ENCODE results near the gene IL1RL2. TPM values are rescaled to one million over a fixed set of nuclear protein-coding genes. Genes with fewer than 3 reads are reported as not detected.
A peak's percentile ranks its signal among the peaks of the same experiment; 100 is the strongest.

Gene IL1RL2
- total RNA-seq, 2 donors from 2014 or later, result 1.4 to 3.8 TPM

GRCh38 chr2:102273619-102274211, 86.9 kb downstream of the IL1RL2 start:
- intact Hi-C loops (cut with DNase I), result no loop called here

GRCh38 chr2:102276549-102277201, 89.9 kb downstream of the IL1RL2 start:
- 98% methylated on average over 2 of the region's 2 CpGs for WGBS
- Histone ChIP-seq H3K4me1 (replicated peaks) (no peaks in the 10 kb centered on the region), H3K27ac (no peak overlapping the region), H3K36me3 (no peaks in the 10 kb centered on the region), H3K9me3 (no peaks in the 10 kb centered on the region), H3K27me3 (replicated peaks; ENCODE audit: insufficient read depth) (no peaks in the 10 kb centered on the region), H3K4me3 (no peak overlapping the region)
- intact Hi-C loops (cut with DNase I), result no loop called here
- DNase-seq (ENCODE audit: low spot score), result no peak
- TF ChIP-seq CTCF (IDR thresholded peaks at IDR 0.05) (no peak), POLR2A (IDR thresholded peaks at IDR 0.05) (no peak), POLR2AphosphoS5 (IDR thresholded peaks at IDR 0.05) (no peak)

More at GRCh38 chr2:102273619-102274211, 86.9 kb downstream of the IL1RL2 start:
- Histone ChIP-seq H3K36me3 (no peaks in the 10 kb centered on the region), H3K27ac (no peak overlapping the region), H3K4me1 (replicated peaks) (no peaks in the 10 kb centered on the region), H3K27me3 (replicated peaks; ENCODE audit: insufficient read depth) (no peaks in the 10 kb centered on the region), H3K4me3 (no peak overlapping the region), H3K9me3 (no peaks in the 10 kb centered on the region)
- 38% methylated on average over 6 of the region's 6 CpGs for WGBS
- DNase-seq (ENCODE audit: low spot score), result no peak
- no peak for TF ChIP-seq POLR2A (IDR thresholded peaks at IDR 0.05)
- TF ChIP-seq CTCF (IDR thresholded peaks at IDR 0.05), result no peak
- peak; percentile 77 for TF ChIP-seq POLR2AphosphoS5 (IDR thresholded peaks at IDR 0.05)

DNA sequence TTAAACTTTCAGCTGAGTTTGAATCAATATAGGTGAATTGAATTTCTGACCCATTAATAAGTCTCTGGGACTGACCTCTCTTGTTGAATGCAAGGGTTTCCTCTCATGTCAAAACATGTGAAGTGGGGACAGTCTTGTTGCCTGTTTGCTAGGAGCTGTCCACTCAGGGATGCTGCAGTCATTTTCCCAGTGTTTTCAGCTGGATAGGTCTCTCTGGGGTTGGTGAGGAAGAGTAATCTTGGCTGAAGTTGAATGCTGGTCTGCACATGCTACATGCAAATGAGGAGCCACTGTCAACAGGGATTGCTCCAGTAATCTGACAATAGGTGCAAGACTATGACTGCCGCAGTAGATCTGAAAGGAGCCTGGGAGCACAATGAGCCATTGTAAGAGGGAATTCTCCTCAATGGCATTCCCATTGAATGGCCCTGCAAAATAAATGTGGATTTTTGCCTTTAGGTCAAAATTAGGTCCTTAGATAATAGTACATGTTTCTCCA, 90.4 kb downstream of the IL1RL2 start:
- DNase-seq (ENCODE audit: low spot score), result no peak
- H3K27ac ChIP-seq, result no peak overlapping the region
- intact Hi-C loops (cut with DNase I), result no loop called here
- no peak overlapping the region for H3K4me3 ChIP-seq
- H3K9me3 ChIP-seq, result no peaks in the 10 kb centered on the region
- WGBS, result 26% methylated on average over 1 of the region's 1 CpG
- H3K27me3 ChIP-seq (replicated peaks; ENCODE audit: insufficient read depth), result no peaks in the 10 kb centered on the region
- H3K36me3 ChIP-seq, result no peaks in the 10 kb centered on the region
- H3K4me1 ChIP-seq (replicated peaks), result no peaks in the 10 kb centered on the region
- TF ChIP-seq POLR2A (IDR thresholded peaks at IDR 0.05), result no peak
- TF ChIP-seq POLR2AphosphoS5 (IDR thresholded peaks at IDR 0.05), result no peak

GRCh38 chr2:102278720-102279390, 92.0 kb downstream of the IL1RL2 start:
- Histone ChIP-seq H3K9me3 (no peaks in the 10 kb centered on the region), H3K4me1 (replicated peaks) (no peaks in the 10 kb centered on the region), H3K27ac (no peak overlapping the region), H3K27me3 (replicated peaks; ENCODE audit: insufficient read depth) (no peaks in the 10 kb centered on the region), H3K4me3 (no peak overlapping the region), H3K36me3 (no peaks in the 10 kb centered on the region)
- intact Hi-C loops (cut with DNase I), result no loop called here
- TF ChIP-seq CTCF (IDR thresholded peaks at IDR 0.05), result no peak
- TF ChIP-seq POLR2AphosphoS5 (IDR thresholded peaks at IDR 0.05), result no peak
- no peak for TF ChIP-seq POLR2A (IDR thresholded peaks at IDR 0.05)
- WGBS, result 29% methylated on average over 3 of the region's 3 CpGs
- DNase-seq (ENCODE audit: low spot score), result no peak

GRCh38 chr2:102279391-102279735, 92.5 kb downstream of the IL1RL2 start:
- TF ChIP-seq POLR2AphosphoS5 (IDR thresholded peaks at IDR 0.05) (no peak), CTCF (IDR thresholded peaks at IDR 0.05) (no peak), POLR2A (IDR thresholded peaks at IDR 0.05) (no peak)
- 70% methylated on average over 1 of the region's 1 CpG for WGBS

More at GRCh38 chr2:102279391-102279735, 92.5 kb downstream of the IL1RL2 start:
- no peaks in the 10 kb centered on the region for H3K4me1 ChIP-seq (replicated peaks)
- no peak for DNase-seq (ENCODE audit: low spot score)
- H3K27me3 ChIP-seq (replicated peaks; ENCODE audit: insufficient read depth), result no peaks in the 10 kb centered on the region
- H3K4me3 ChIP-seq, result no peak overlapping the region
- intact Hi-C loops (cut with DNase I), result no loop called here
- H3K36me3 ChIP-seq, result no peaks in the 10 kb centered on the region
- H3K27ac ChIP-seq, result no peak overlapping the region
- no peaks in the 10 kb centered on the region for H3K9me3 ChIP-seq
